ENCODE data around the gene METTL8.
"Not testable (repeated sequence)": the region's sequence is repeated elsewhere in the genome, so short reads cannot be mapped to it uniquely, and the experiment has no call there.

Gene METTL8

GRCh38 chr2:171327043-171327496 is 106.7 kb downstream of the METTL8 start:
- Histone ChIP-seq H3K9ac (ENCODE audit: low read depth, low read length) (no peak overlapping the region), H3K36me3 (ENCODE audit: insufficient read depth, low read length) (no peaks in the 10 kb centered on the region), H3K9me3 (ENCODE audit: control insufficient read depth, insufficient read depth, low read length) (no peaks in the 10 kb centered on the region), H3K4me1 (ENCODE audit: insufficient read depth, low read length) (peaks cover 31% of the 10 kb centered on the region)

DNA sequence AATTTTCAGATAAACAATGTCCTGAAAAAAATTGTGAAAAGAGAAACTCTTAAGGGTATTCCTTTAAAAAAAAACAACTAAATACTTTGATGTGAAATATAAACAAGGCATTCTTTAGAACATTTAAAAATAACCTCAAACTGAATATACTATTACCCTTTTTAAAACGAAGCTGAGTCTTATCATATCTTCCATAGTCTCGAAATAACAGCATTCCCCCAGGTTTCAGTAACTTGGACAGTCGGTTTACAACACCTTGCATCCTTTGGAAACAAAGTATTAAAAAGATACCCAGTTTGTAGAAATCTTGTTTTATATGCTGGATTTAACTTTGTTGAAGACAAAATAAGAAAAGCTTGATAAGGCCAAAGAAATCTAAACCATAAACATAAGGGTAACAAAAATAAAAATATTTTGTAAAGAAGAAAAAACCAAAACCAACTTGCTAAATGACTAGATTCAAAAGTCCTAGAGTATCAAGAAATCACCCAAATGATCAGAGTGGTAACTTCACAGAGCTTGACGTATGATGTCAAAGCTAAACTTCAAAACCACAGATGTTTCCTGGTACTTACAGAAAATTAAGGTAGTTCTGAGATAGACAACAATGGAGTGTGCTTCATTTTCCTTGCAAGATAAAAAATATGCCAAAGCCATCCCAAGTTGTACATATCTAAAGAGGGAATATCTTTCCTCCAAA is 107.8 kb downstream of the METTL8 start:
- H3K4me1 ChIP-seq (ENCODE audit: insufficient read depth, low read length): peaks cover 31% of the 10 kb centered on the region
- H3K9ac ChIP-seq (ENCODE audit: low read depth, low read length): no peak overlapping the region
- no peaks in the 10 kb centered on the region for H3K36me3 ChIP-seq (ENCODE audit: insufficient read depth, low read length)
- no peaks in the 10 kb centered on the region for H3K9me3 ChIP-seq (ENCODE audit: control insufficient read depth, insufficient read depth, low read length)

- Histone ChIP-seq H3K4me1 (ENCODE audit: insufficient read depth, low read length) (peaks cover 47% of the 10 kb centered on the region), H3K9ac (ENCODE audit: low read depth, low read length) (no peak overlapping the region), H3K36me3 (ENCODE audit: insufficient read depth, low read length) (no peaks in the 10 kb centered on the region), H3K9me3 (ENCODE audit: control insufficient read depth, insufficient read depth, low read length) (no peaks in the 10 kb centered on the region)
These were observed 109.7 kb downstream of the METTL8 start for GRCh38 chr2:171323971-171324528.

GRCh38 chr2:171322928-171323327 is 110.9 kb downstream of the METTL8 start:
- H3K36me3 ChIP-seq (ENCODE audit: insufficient read depth, low read length): no peaks in the 10 kb centered on the region
- no peaks in the 10 kb centered on the region for H3K9me3 ChIP-seq (ENCODE audit: control insufficient read depth, insufficient read depth, low read length)
- H3K9ac ChIP-seq (ENCODE audit: low read depth, low read length): no peak overlapping the region
- H3K4me1 ChIP-seq (ENCODE audit: insufficient read depth, low read length): peaks cover 56% of the 10 kb centered on the region

GRCh38 chr2:171320731-171321130 is 113.1 kb downstream of the METTL8 start:
- Histone ChIP-seq H3K9me3 (ENCODE audit: control insufficient read depth, insufficient read depth, low read length) (no peaks in the 10 kb centered on the region), H3K9ac (ENCODE audit: low read depth, low read length) (no peak overlapping the region), H3K4me1 (ENCODE audit: insufficient read depth, low read length) (peaks cover 61% of the 10 kb centered on the region), H3K36me3 (ENCODE audit: insufficient read depth, low read length) (no peaks in the 10 kb centered on the region)

- H3K36me3 ChIP-seq (ENCODE audit: insufficient read depth, low read length): no peaks in the 10 kb centered on the region
- no peaks in the 10 kb centered on the region for H3K9me3 ChIP-seq (ENCODE audit: control insufficient read depth, insufficient read depth, low read length)
- peaks cover 61% of the 10 kb centered on the region for H3K4me1 ChIP-seq (ENCODE audit: insufficient read depth, low read length)
- H3K9ac ChIP-seq (ENCODE audit: low read depth, low read length): no peak overlapping the region
These were observed 113.6 kb downstream of the METTL8 start for GRCh38 chr2:171320208-171320621.

DNA sequence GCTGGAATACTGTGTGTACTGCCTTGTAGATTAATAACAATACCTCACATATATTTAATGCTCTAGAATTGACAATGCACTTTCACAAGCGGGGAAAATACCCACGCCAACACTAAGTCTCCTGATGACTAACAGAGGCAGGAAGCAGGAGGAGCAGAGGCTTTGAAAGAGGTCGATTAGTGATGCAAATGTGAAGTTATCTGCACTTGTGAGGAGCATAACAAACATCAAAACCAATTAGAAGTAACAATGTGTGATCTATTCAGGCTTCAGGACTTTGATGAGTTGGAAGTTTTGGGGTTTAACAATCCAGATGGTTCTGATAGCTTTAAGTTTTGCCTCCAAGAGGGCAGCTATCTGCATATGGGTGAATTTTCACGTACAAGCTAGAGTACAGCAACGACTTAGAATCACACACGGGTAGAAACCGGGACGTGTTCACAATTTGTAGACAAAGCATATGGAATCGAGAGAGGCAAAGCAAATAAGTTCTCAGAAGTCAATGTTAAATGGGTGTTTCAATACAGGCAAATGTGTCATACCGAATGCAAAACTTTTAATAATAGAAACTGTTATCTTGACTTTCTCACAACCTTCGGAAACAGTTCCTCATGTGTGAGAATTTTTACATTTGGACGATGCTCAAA is 114.5 kb downstream of the METTL8 start:
- peaks cover 66% of the 10 kb centered on the region for H3K4me1 ChIP-seq (ENCODE audit: insufficient read depth, low read length)
- H3K9me3 ChIP-seq (ENCODE audit: control insufficient read depth, insufficient read depth, low read length): no peaks in the 10 kb centered on the region
- H3K9ac ChIP-seq (ENCODE audit: low read depth, low read length): peak overlapping the region; percentile 35
- no peaks in the 10 kb centered on the region for H3K36me3 ChIP-seq (ENCODE audit: insufficient read depth, low read length)

DNA sequence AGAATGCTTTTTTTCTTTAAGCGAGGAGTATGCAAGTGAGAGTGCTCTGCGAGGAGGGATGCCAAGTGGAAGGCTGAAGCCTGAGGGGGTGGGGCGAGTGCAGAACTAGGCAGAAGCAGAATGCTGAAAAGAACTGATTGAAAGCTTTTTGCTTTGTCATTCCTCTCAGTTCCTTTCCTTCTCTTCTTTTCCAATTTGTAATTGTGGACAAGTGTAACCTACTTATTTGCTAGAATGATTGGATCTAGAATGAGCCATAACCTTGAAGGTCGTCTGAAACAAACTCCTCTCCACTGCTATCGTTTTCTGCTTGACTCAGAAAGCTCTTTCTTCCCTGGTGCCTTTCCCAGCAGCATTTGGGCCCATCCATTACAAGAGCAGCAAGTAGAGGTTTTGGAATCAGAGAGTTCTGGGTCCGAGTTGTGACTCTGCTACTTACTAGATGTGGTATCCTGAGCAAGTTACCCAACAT is 115.3 kb downstream of the METTL8 start:
- H3K9ac ChIP-seq (ENCODE audit: low read depth, low read length): peak overlapping the region; percentile 35; the same call in 1 of the 2 replicates
- peaks cover 58% of the 10 kb centered on the region for H3K4me1 ChIP-seq (ENCODE audit: insufficient read depth, low read length)
- H3K36me3 ChIP-seq (ENCODE audit: insufficient read depth, low read length): no peaks in the 10 kb centered on the region
- peaks cover 6% of the 10 kb centered on the region for H3K9me3 ChIP-seq (ENCODE audit: control insufficient read depth, insufficient read depth, low read length)

DNA sequence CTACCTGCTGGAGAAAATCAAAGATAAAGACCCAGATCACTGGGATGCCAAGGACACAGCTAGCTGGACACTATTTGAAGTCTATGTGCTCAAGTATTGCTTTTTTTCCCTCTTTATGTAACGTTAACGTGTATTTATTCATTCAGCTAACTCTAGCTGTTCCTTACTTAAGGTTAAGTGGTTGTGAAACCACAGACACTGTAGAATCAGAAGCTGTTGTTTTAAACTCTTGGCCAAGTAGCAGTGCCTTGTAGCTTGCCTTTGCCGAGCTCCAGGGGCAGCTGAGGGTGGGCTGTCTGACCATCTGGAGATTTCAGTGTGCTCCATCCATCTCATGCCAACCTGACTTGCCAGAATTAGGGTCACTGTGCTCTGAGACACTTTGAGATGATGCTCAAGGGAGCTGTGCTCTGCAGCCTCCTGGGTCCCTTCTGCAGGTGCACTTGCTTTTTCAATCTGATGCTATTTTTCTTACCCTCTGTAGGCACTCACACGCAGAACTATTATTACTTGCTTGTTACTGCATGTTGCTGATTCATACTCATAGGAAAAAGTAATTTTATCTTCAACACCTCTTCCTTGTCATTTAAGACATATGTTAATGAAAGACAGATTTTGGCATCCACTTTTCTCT is 116.2 kb downstream of the METTL8 start:
- H3K9ac ChIP-seq (ENCODE audit: low read depth, low read length): peak overlapping the region; percentile 35; the same call in 1 of the 2 replicates

GRCh38 chr2:171316755-171317337 is 116.9 kb downstream of the METTL8 start:
- H3K9me3 ChIP-seq (ENCODE audit: control insufficient read depth, insufficient read depth, low read length): peaks cover 6% of the 10 kb centered on the region
- peaks cover 56% of the 10 kb centered on the region for H3K4me1 ChIP-seq (ENCODE audit: insufficient read depth, low read length)
- H3K36me3 ChIP-seq (ENCODE audit: insufficient read depth, low read length): no peaks in the 10 kb centered on the region
- H3K9ac ChIP-seq (ENCODE audit: low read depth, low read length): peak overlapping the region; percentile 35; the same call in 1 of the 2 replicates

More for the DNA sequence above, 116.2 kb downstream of the METTL8 start:
- Histone ChIP-seq H3K36me3 (ENCODE audit: insufficient read depth, low read length) (no peaks in the 10 kb centered on the region), H3K4me1 (ENCODE audit: insufficient read depth, low read length) (peaks cover 56% of the 10 kb centered on the region), H3K9me3 (ENCODE audit: control insufficient read depth, insufficient read depth, low read length) (peaks cover 6% of the 10 kb centered on the region)

GRCh38 chr2:171316220-171316619 is 117.6 kb downstream of the METTL8 start:
- H3K9ac ChIP-seq (ENCODE audit: low read depth, low read length): no peak overlapping the region; the same call in 1 of the 2 replicates
- no peaks in the 10 kb centered on the region for H3K36me3 ChIP-seq (ENCODE audit: insufficient read depth, low read length)
- H3K9me3 ChIP-seq (ENCODE audit: control insufficient read depth, insufficient read depth, low read length): peaks cover 6% of the 10 kb centered on the region
- H3K4me1 ChIP-seq (ENCODE audit: insufficient read depth, low read length): peaks cover 56% of the 10 kb centered on the region

DNA sequence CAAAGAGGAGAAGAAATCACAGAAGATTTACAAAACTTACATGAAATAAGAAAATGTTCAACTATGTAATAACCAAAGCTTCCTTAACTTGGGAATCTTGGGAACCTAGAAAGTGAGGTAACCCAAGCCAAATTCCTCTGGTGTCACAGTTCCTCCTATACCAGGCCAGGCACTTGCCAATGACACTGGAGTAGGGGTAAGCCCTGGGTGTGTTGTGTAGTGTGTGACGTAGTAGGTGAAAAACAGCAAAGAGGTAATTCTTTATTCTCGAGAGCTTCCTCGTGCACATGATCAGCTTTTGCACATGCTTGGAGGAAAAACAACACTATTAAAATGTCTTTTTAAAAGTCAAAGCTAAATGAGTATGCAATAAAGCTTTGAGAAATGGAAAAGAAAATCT is 118.0 kb downstream of the METTL8 start:
- peaks cover 56% of the 10 kb centered on the region for H3K4me1 ChIP-seq (ENCODE audit: insufficient read depth, low read length)
- H3K9ac ChIP-seq (ENCODE audit: low read depth, low read length): no peak overlapping the region; the same call in 1 of the 2 replicates
- 0 out of 2 replicates have a peak, but pooled peaks cover 2% of the 10 kb centered on the region for H3K36me3 ChIP-seq (ENCODE audit: insufficient read depth, low read length)
- H3K9me3 ChIP-seq (ENCODE audit: control insufficient read depth, insufficient read depth, low read length): peaks cover 10% of the 10 kb centered on the region

DNA sequence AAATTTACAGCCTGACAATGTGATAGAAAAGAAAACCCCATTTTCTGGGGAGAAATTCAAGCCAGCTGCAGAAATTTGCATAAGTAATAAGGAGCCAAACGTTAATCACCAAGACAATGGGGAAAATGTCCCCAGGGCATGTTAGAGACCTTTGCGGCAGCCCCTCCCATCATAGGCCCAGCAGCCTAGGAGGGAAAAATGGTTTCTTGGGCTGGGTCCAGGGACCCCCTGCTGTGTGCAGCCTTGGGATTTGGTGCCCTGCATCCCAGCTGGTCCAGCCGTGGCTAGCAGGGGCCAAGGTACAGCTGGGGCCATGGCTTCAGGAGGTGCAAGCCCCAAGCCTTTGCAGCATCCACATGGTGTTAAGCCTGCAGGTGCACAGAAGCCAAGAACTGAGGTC is 121.6 kb downstream of the METTL8 start:
- Histone ChIP-seq H3K9me3 (ENCODE audit: control insufficient read depth, insufficient read depth, low read length) (peaks cover 15% of the 10 kb centered on the region), H3K4me1 (ENCODE audit: insufficient read depth, low read length) (peaks cover 24% of the 10 kb centered on the region)
- not testable (repeated sequence) for H3K9ac ChIP-seq (ENCODE audit: low read depth, low read length); H3K36me3 ChIP-seq (ENCODE audit: insufficient read depth, low read length)

GRCh38 chr2:171311589-171311988 is 122.2 kb downstream of the METTL8 start:
- Histone ChIP-seq H3K4me1 (ENCODE audit: insufficient read depth, low read length) (peaks cover 18% of the 10 kb centered on the region), H3K9me3 (ENCODE audit: control insufficient read depth, insufficient read depth, low read length) (peaks cover 15% of the 10 kb centered on the region)
- not testable (repeated sequence) for H3K36me3 ChIP-seq (ENCODE audit: insufficient read depth, low read length); H3K9ac ChIP-seq (ENCODE audit: low read depth, low read length)

Data from ES-I3 (cell line).